Measurements from ENCODE around the gene TAS2R31. TPM values are rescaled to one million over a fixed set of nuclear protein-coding genes. Genes with fewer than 3 reads are reported as not detected.

TAS2R31 gene
- total RNA-seq, 3 donors from 2014 or later (not counting 1 experiment from before 2014, with no cell fraction given) = 3.7 to 6.2 (median 4.0) TPM

GRCh38 chr12:11023387-11023786, 7.8 kb downstream of the TAS2R31 start:
- Histone ChIP-seq H3K4me1 (ENCODE audit: control insufficient read depth, insufficient read depth, low read length) (no peaks in the 10 kb centered on the region), H3K4me3 (ENCODE audit: low read length) (no peak overlapping the region), H3K27me3 (ENCODE audit: control insufficient read depth, insufficient read depth, low read length) (no peaks in the 10 kb centered on the region), H3K27ac (ENCODE audit: low read length) (no peak overlapping the region), H3K9me3 (ENCODE audit: control insufficient read depth, insufficient read depth, low read length) (no peaks in the 10 kb centered on the region), H3K36me3 (ENCODE audit: control insufficient read depth, insufficient read depth, low read length) (peaks cover 4% of the 10 kb centered on the region)
- H3K4me3 Mint-ChIP-seq = no peak overlapping the region
- intact Hi-C loops (cut with micrococcal nuclease) = no loop called here
- peaks cover 0 to 4% of the 10 kb centered on the region in 2 donors for H3K4me1 Mint-ChIP-seq
- no peaks in the 10 kb centered on the region for H3K27me3 Mint-ChIP-seq (ENCODE audit: low read depth in 2 of 2)
- DNase-seq (no peak), ATAC-seq (no peak)
- no peak overlapping the region for H3K27ac Mint-ChIP-seq
- peaks cover 11% of the 10 kb centered on the region for H3K36me3 Mint-ChIP-seq
- peaks cover 0 to 3% of the 10 kb centered on the region in 2 donors for H3K9me3 Mint-ChIP-seq
- 88% methylated on average over 2 of the region's 2 CpGs for WGBS (ENCODE audit: insufficient coverage)
- TF ChIP-seq CTCF (IDR thresholded peaks at IDR 0.05) = no peak

- Histone ChIP-seq H3K4me3 (ENCODE audit: low read length) (no peak within 1 kb of the TSS), H3K27ac (ENCODE audit: low read length) (no peak within 1 kb of the TSS), H3K9me3 (ENCODE audit: control insufficient read depth, insufficient read depth, low read length) (no peaks in the 10 kb centered on the region), H3K4me1 (ENCODE audit: control insufficient read depth, insufficient read depth, low read length) (no peaks in the 10 kb centered on the region), H3K36me3 (ENCODE audit: control insufficient read depth, insufficient read depth, low read length) (no peaks in the 10 kb centered on the region), H3K27me3 (ENCODE audit: control insufficient read depth, insufficient read depth, low read length) (no peaks in the 10 kb centered on the region)
- no peak for TF ChIP-seq CTCF (IDR thresholded peaks at IDR 0.05)
- WGBS (ENCODE audit: insufficient coverage) = 93% methylated on average over 1 of the region's 1 CpG
- Mint-ChIP-seq H3K27me3 (ENCODE audit: low read depth in 2 of 2) (no peaks in the 10 kb centered on the region), H3K27ac (no peak within 1 kb of the TSS), H3K9me3 (peaks cover 0 to 3% of the 10 kb centered on the region in 2 donors), H3K4me3 (no peak within 1 kb of the TSS), H3K36me3 (peaks cover 11% of the 10 kb centered on the region), H3K4me1 (peaks cover 0 to 4% of the 10 kb centered on the region in 2 donors)
- DNase-seq = no peak
- no peak for ATAC-seq
- intact Hi-C loops (cut with micrococcal nuclease) = no loop called here
These were observed 8.7 kb downstream of the TAS2R31 start, which contains the start of gene TAS2R19 for GRCh38 chr12:11022520-11022919. TAS2R19 (minus strand) TSS chr12:11022620; CDS start chr12:11022571, 49 bp downstream.

GRCh38 chr12:11016937-11017336, 14.3 kb downstream of the TAS2R31 start:
- H3K36me3 ChIP-seq (ENCODE audit: control insufficient read depth, insufficient read depth, low read length) = no peaks in the 10 kb centered on the region
- intact Hi-C loops (cut with micrococcal nuclease) = no loop called here
- WGBS (ENCODE audit: insufficient coverage) = no CpG with 5 or more reads among the region's 1 CpG
- DNase-seq = no peak
- no peaks in the 10 kb centered on the region for H3K4me1 ChIP-seq (ENCODE audit: control insufficient read depth, insufficient read depth, low read length)
- Mint-ChIP-seq H3K27me3 (ENCODE audit: low read depth in 2 of 2) (no peaks in the 10 kb centered on the region), H3K4me3 (no peak overlapping the region), H3K4me1 (peaks cover 0 to 4% of the 10 kb centered on the region in 2 donors), H3K9me3 (no peaks in the 10 kb centered on the region), H3K27ac (no peak overlapping the region), H3K36me3 (no peaks in the 10 kb centered on the region)
- H3K4me3 ChIP-seq (ENCODE audit: low read length) = no peak overlapping the region
- no peak overlapping the region for H3K27ac ChIP-seq (ENCODE audit: low read length)
- no peaks in the 10 kb centered on the region for H3K9me3 ChIP-seq (ENCODE audit: control insufficient read depth, insufficient read depth, low read length)
- no peaks in the 10 kb centered on the region for H3K27me3 ChIP-seq (ENCODE audit: control insufficient read depth, insufficient read depth, low read length)
- TF ChIP-seq CTCF (IDR thresholded peaks at IDR 0.05) = no peak
- no peak for ATAC-seq

- H3K9me3 Mint-ChIP-seq = no peaks in the 10 kb centered on the region
- H3K36me3 Mint-ChIP-seq = no peaks in the 10 kb centered on the region
- H3K4me1 Mint-ChIP-seq = no peaks in the 10 kb centered on the region
- Histone ChIP-seq H3K27ac (ENCODE audit: low read length) (no peak overlapping the region), H3K4me1 (ENCODE audit: control insufficient read depth, insufficient read depth, low read length) (no peaks in the 10 kb centered on the region), H3K9me3 (ENCODE audit: control insufficient read depth, insufficient read depth, low read length) (no peaks in the 10 kb centered on the region), H3K36me3 (ENCODE audit: control insufficient read depth, insufficient read depth, low read length) (no peaks in the 10 kb centered on the region), H3K4me3 (ENCODE audit: low read length) (no peak overlapping the region), H3K27me3 (ENCODE audit: control insufficient read depth, insufficient read depth, low read length) (no peaks in the 10 kb centered on the region)
- H3K27ac Mint-ChIP-seq = no peak overlapping the region
- no peak overlapping the region for H3K4me3 Mint-ChIP-seq
- DNase-seq (no peak), ATAC-seq (no peak)
- intact Hi-C loops (cut with micrococcal nuclease) = no loop called here
- WGBS (ENCODE audit: insufficient coverage) = 95% methylated on average over 4 of the region's 4 CpGs
- H3K27me3 Mint-ChIP-seq (ENCODE audit: low read depth in 2 of 2) = no peaks in the 10 kb centered on the region
- TF ChIP-seq CTCF (IDR thresholded peaks at IDR 0.05) = no peak
These were observed 15.3 kb downstream of the TAS2R31 start for GRCh38 chr12:11015775-11016430.
